Sigmoid colon (tissue), 4 donors: ENCODE measurements around the gene ARHGEF11.

Experiments
- CTCF ChIP-seq, 4 experiments: fragments of 450-650 bp in 3 of 4; fragments of 200-600 bp in 1 of 4; IDR thresholded peaks; one replicate each; pipeline ENCODE4 v1.5.1; 2016 to 2019; ENCODE audit warnings: antibody characterized with exemption in 4 of 4, mild to moderate bottlenecking in 3 of 4, moderate library complexity in 2 of 4
- EP300 ChIP-seq, 4 donors: sonication (generic); formaldehyde crosslinking; IDR thresholded peaks; one replicate each; pipeline ENCODE4 v1.6.1; 2017; ENCODE audit warnings: antibody characterized with exemption in 4 of 4
- POLR2A ChIP-seq, 2 donors: fragments of 450-650 bp; IDR thresholded peaks; one replicate each; pipeline ENCODE4 v1.6.1; 2016; ENCODE audit warnings: antibody characterized with exemption in 2 of 2, mild to moderate bottlenecking in 2 of 2, moderate library complexity in 2 of 2
- POLR2AphosphoS5 ChIP-seq, 4 donors: sonication (generic); formaldehyde crosslinking; IDR thresholded peaks; one replicate each; pipeline ENCODE4 v1.6.1; 2017; ENCODE audit warnings: antibody characterized with exemption in 4 of 4

DNA sequence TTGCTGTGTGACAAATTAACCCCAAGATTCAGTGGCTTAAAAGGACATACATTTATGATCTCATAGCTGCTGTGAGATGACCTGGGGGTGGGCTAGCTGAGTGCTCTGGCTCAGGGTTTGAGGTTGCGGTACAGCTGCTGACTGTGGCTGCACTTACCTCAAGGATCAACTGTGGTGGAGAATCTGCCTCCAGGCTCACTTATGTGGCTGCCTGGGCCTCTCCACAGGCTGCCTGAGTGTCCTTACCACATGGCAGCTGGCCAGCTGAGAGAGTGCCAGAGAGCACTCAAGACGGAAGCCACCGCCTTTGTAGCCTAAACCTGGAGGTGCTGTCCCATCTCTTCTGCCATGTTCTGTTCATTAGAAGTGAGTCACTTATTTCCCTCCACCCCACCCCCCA, 119.4 kb downstream of the ARHGEF11 start:
- no peak for TF ChIP-seq CTCF (IDR thresholded peaks at IDR 0.05)
- TF ChIP-seq POLR2A (IDR thresholded peaks at IDR 0.05) = no peak
- no peak for TF ChIP-seq EP300 (IDR thresholded peaks at IDR 0.05)
- TF ChIP-seq POLR2AphosphoS5 (IDR thresholded peaks at IDR 0.05) = no peak
